22Rv1 (cell line): ENCODE measurements around the gene NAV3.

Experiments
- ZFX ChIP-seq: fragments of 450-650 bp; IDR thresholded peaks from 2 replicates; pipeline ENCODE4 v1.6.1; 2017; ENCODE audit warnings: antibody characterized with exemption, borderline replicate concordance
- TF ChIP-seq, protein P1 (sequence below): fragments of 450-650 bp; IDR thresholded peaks from 2 replicates; pipeline ENCODE4 v1.5.1; 2017; ENCODE audit warnings: mild to moderate bottlenecking

DNA sequence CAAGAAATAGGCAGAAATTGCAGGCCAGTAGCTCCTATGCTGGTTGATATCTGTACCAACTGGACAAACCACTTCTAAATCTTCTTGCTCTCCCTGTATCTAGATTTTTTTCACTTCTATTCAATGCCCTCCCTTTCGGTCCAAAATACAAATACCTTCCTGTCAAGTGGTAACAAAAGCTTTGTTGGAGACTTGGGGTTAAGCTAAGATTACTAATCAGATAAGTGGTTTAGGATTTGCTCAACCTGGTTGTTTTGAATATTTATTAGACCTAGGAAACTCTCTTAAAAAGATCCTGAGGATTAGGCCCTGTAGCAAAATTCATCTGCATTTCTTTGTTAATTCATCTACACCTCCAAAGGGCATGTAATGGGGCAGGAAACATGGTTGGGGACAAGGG, 410.1 kb downstream of the NAV3 start:
- TF ChIP-seq, protein P1, sequence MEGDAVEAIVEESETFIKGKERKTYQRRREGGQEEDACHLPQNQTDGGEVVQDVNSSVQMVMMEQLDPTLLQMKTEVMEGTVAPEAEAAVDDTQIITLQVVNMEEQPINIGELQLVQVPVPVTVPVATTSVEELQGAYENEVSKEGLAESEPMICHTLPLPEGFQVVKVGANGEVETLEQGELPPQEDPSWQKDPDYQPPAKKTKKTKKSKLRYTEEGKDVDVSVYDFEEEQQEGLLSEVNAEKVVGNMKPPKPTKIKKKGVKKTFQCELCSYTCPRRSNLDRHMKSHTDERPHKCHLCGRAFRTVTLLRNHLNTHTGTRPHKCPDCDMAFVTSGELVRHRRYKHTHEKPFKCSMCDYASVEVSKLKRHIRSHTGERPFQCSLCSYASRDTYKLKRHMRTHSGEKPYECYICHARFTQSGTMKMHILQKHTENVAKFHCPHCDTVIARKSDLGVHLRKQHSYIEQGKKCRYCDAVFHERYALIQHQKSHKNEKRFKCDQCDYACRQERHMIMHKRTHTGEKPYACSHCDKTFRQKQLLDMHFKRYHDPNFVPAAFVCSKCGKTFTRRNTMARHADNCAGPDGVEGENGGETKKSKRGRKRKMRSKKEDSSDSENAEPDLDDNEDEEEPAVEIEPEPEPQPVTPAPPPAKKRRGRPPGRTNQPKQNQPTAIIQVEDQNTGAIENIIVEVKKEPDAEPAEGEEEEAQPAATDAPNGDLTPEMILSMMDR: no peak
- TF ChIP-seq ZFX: no peak
